Upper lobe of left lung (tissue), 4 donors: ENCODE results near the gene SH2B3.

ENCODE experiments used
- CTCF ChIP-seq, 6 experiments: fragments of 450-650 bp in 4 of 6; fragments of 200-600 bp in 2 of 6; sonication (generic) in 2 of 6; IDR thresholded peaks; one replicate each; pipeline ENCODE4 v1.5.1; 2016 to 2019; ENCODE audit warnings: antibody characterized with exemption in 6 of 6
- POLR2A ChIP-seq, 4 donors: fragments of 450-650 bp; IDR thresholded peaks; one replicate each; pipeline ENCODE4 v1.5.1; 2016 to 2017; ENCODE audit warnings: antibody characterized with exemption in 4 of 4, mild to moderate bottlenecking in 2 of 4

DNA sequence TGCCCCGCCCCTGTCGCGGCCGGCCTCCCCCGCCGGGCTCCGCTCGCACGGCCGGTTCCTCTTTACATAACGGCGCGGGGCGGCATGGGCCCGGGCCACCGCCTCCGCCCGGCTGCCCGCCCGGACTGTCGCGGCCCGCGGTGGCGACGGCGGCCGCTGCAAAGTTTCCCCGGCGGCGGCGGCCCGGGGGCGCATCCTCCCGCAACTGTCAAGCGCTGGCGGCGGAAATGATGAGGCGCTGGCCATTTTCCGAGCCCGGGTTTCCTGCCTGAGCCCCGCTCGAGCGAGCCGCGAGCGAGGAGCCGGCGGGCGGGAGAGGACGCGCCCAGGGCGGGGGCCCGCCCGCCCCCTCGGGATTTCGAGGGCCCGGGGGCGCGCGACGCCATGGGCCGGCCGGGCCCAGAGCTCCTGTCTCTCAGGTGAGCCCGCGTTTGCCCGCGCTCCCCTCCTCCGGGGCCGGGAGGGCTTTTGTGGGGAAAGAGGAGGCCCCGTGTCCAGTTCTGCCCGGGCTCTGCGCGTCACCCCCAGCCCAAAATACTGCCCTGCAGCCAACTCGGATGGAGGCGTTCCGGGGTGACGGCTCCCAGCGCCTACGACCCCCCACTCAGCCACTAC, at the start of gene SH2B3:
- TF ChIP-seq CTCF (IDR thresholded peaks at IDR 0.05) = no peak
- peak in 3 of 4 donors; percentile 67 to 85 (median 72) for TF ChIP-seq POLR2A (IDR thresholded peaks at IDR 0.05)
